ENCODE data around the gene MYH11.

MYH11 gene

GRCh38 chr16:15689290-15689689, 167.5 kb downstream of the MYH11 start:
- H3K27ac ChIP-seq: no peak overlapping the region
- TF ChIP-seq CTCF (IDR thresholded peaks at IDR 0.05) (no peak), ZFX (IDR thresholded peaks at IDR 0.05; ENCODE audit: borderline replicate concordance) (no peak)

GRCh38 chr16:15686287-15686686, 170.5 kb downstream of the MYH11 start:
- TF ChIP-seq ZFX (IDR thresholded peaks at IDR 0.05; ENCODE audit: borderline replicate concordance) (no peak), CTCF (IDR thresholded peaks at IDR 0.05) (no peak)
- no peak overlapping the region for H3K27ac ChIP-seq

- H3K27ac ChIP-seq: no peak overlapping the region
- TF ChIP-seq ZFX (IDR thresholded peaks at IDR 0.05; ENCODE audit: borderline replicate concordance) (no peak), CTCF (IDR thresholded peaks at IDR 0.05) (peak; percentile 78)
Observed at GRCh38 chr16:15682105-15682570, 174.7 kb downstream of the MYH11 start.

- TF ChIP-seq ZFX (IDR thresholded peaks at IDR 0.05; ENCODE audit: borderline replicate concordance) (no peak), CTCF (IDR thresholded peaks at IDR 0.05) (no peak)
- H3K27ac ChIP-seq: no peak overlapping the region
Observed at GRCh38 chr16:15677447-15677846, 179.4 kb downstream of the MYH11 start.

- no peak overlapping the region for H3K27ac ChIP-seq
- TF ChIP-seq CTCF (IDR thresholded peaks at IDR 0.05) (no peak), ZFX (IDR thresholded peaks at IDR 0.05; ENCODE audit: borderline replicate concordance) (no peak)
Observed at GRCh38 chr16:15676506-15676905, 180.3 kb downstream of the MYH11 start.

- TF ChIP-seq CTCF (IDR thresholded peaks at IDR 0.05): no peak
- TF ChIP-seq ZFX (IDR thresholded peaks at IDR 0.05; ENCODE audit: borderline replicate concordance): no peak
- H3K27ac ChIP-seq: 0 out of 2 replicates have a peak overlapping the region, but pooled peaks have one; percentile 91
Observed at GRCh38 chr16:15674571-15674970, 182.3 kb downstream of the MYH11 start.

GRCh38 chr16:15672514-15673167, 184.2 kb downstream of the MYH11 start:
- TF ChIP-seq CTCF (IDR thresholded peaks at IDR 0.05) (no peak), ZFX (IDR thresholded peaks at IDR 0.05; ENCODE audit: borderline replicate concordance) (no peak)
- peak overlapping the region; percentile 91 for H3K27ac ChIP-seq

GRCh38 chr16:15672127-15672513, 184.7 kb downstream of the MYH11 start:
- H3K27ac ChIP-seq: peak overlapping the region; percentile 91
